ENCODE results near the gene PPP3CB.

Gene PPP3CB

GRCh38 chr10:73465978-73466726 is 29.7 kb downstream of the PPP3CB start:
- no peak for TF ChIP-seq CTCF (IDR thresholded peaks at IDR 0.05)
- Histone ChIP-seq H3K27ac (no peak overlapping the region), H3K4me3 (no peak overlapping the region), H3K4me1 (no peaks in the 10 kb centered on the region), H3K9me3 (no peaks in the 10 kb centered on the region), H3K36me3 (peaks cover 43 to 86% (median 53%) of the 10 kb centered on the region in 3 donors), H3K27me3 (no peaks in the 10 kb centered on the region)
- DNase-seq: no peak
- intact Hi-C loops (cut with DNase I; ENCODE audit: low total_unique reads): no loop called here

- intact Hi-C loops (cut with DNase I; ENCODE audit: low total_unique reads): no loop called here
- no peak overlapping the region for H3K4me3 ChIP-seq
- no peak for TF ChIP-seq CTCF (IDR thresholded peaks at IDR 0.05)
- H3K9me3 ChIP-seq: no peaks in the 10 kb centered on the region
- DNase-seq: no peak
- no peaks in the 10 kb centered on the region for H3K4me1 ChIP-seq
- H3K36me3 ChIP-seq: peaks cover 11 to 67% (median 24%) of the 10 kb centered on the region in 3 donors
- H3K27ac ChIP-seq: no peak overlapping the region
- no peaks in the 10 kb centered on the region for H3K27me3 ChIP-seq
These were observed 34.9 kb downstream of the PPP3CB start for GRCh38 chr10:73460897-73461296.

DNA sequence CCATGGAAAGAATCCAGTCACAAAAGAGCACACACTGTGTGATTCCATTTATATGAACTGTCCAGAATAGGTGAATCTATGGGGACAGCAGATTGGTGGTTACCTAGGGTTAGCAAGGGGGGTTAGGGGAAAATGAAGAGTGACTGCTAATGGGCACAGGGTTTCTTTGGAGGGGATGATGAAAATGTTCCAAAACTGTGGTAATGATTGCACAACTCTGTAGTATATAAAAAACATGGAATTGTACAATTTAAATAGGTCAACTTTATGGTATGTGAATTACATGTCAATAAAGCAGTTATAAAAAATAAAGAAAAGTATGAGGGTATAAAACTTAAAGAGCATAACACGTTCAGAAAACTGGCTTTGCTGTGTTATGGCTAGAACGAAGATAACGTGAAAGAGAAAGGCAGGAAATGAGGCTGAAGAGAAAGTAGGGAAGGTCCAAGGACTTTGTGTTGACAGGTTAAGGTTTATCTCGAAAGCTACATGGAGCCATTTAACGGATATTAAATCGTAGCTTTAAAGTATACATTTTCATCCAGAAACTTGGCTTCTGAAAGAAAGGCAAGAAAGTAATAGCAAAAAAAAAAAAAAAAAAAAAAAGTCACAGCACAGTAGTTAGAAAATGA is 36.0 kb downstream of the PPP3CB start:
- Histone ChIP-seq H3K4me3 (no peak overlapping the region), H3K27ac (no peak overlapping the region), H3K27me3 (no peaks in the 10 kb centered on the region), H3K9me3 (no peaks in the 10 kb centered on the region), H3K4me1 (no peaks in the 10 kb centered on the region), H3K36me3 (peaks cover 5 to 56% (median 14%) of the 10 kb centered on the region in 3 donors)
- intact Hi-C loops (cut with DNase I; ENCODE audit: low total_unique reads): no loop called here
- DNase-seq: no peak
- no peak for TF ChIP-seq CTCF (IDR thresholded peaks at IDR 0.05)

GRCh38 chr10:73456187-73456890 is 39.5 kb downstream of the PPP3CB start:
- DNase-seq: no peak
- Histone ChIP-seq H3K9me3 (no peaks in the 10 kb centered on the region), H3K27ac (no peak overlapping the region), H3K36me3 (peaks cover 19 to 53% (median 27%) of the 10 kb centered on the region in 3 donors), H3K4me1 (no peaks in the 10 kb centered on the region), H3K27me3 (no peaks in the 10 kb centered on the region), H3K4me3 (no peak overlapping the region)
- intact Hi-C loops (cut with DNase I; ENCODE audit: low total_unique reads): no loop called here
- no peak for TF ChIP-seq CTCF (IDR thresholded peaks at IDR 0.05)

- TF ChIP-seq CTCF (IDR thresholded peaks at IDR 0.05): no peak
- H3K36me3 ChIP-seq: peaks cover 36 to 45% (median 41%) of the 10 kb centered on the region in 3 donors
These were observed 46.7 kb downstream of the PPP3CB start for GRCh38 chr10:73449113-73449512.

More at GRCh38 chr10:73449113-73449512, 46.7 kb downstream of the PPP3CB start:
- H3K4me3 ChIP-seq: no peak overlapping the region
- H3K27me3 ChIP-seq: no peaks in the 10 kb centered on the region
- DNase-seq: no peak
- H3K27ac ChIP-seq: no peak overlapping the region
- no peaks in the 10 kb centered on the region for H3K9me3 ChIP-seq
- no peaks in the 10 kb centered on the region for H3K4me1 ChIP-seq
- intact Hi-C loops (cut with DNase I; ENCODE audit: low total_unique reads): no loop called here

Measured in tibial artery (tissue), 4 donors.